Activated naive CD4-positive, alpha-beta T cell treated with anti-CD3 and anti-CD28 coated beads, Interleukin-2, amount 50 U/mL, for 24 hours (primary cell): Measurements from ENCODE around the gene LCN9.
"Not testable (repeated sequence)": the region's sequence is repeated elsewhere in the genome, so short reads cannot be mapped to it uniquely, and the experiment has no call there.

Experiments
- H3K27ac Mint-ChIP-seq: one replicate; pipeline ENCODE4 v1.8.0; 2021; ENCODE audit warnings: mild to moderate bottlenecking, mixed read lengths
- H3K27me3 Mint-ChIP-seq: one replicate; pipeline ENCODE4 v1.8.0; 2021; ENCODE audit warnings: mixed read lengths
- H3K36me3 Mint-ChIP-seq: one replicate; pipeline ENCODE4 v1.8.0; 2021; ENCODE audit warnings: mixed read lengths
- H3K4me1 Mint-ChIP-seq: one replicate; pipeline ENCODE4 v1.8.0; 2021; ENCODE audit warnings: mixed read lengths
- H3K4me3 Mint-ChIP-seq: one replicate; pipeline ENCODE4 v1.8.0; 2021; ENCODE audit warnings: mild to moderate bottlenecking, mixed read lengths
- H3K9me3 Mint-ChIP-seq: one replicate; pipeline ENCODE4 v1.8.0; 2021; ENCODE audit warnings: mixed read lengths

The LCN9 gene

DNA sequence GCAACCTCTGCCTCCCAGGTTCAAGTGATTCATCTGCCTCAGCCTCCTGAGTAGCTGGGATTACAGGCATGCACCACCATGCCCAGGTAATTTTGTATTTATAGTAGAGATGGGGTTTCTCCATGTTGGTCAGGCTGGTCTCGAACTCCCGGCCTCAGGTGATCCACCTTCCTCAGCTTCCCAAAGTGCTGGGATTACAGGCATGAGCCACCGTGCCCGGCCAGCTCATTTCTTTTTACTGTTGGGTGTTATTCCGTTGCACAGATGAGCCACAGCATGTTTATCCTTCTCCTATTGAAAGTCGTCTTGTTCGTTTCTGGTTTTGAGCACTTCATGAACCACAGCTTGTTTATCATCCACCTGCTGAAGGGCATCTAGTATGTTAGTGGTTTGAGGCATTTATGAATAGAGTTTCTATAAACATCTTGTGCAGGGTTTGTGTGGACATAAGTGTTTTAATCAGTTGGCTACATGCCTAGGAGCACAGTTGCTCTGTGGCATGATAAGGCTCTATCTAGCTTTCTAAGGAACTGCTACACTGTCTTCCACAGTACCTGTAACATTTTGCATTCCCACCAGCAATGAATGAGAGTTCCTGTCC, 26.1 kb upstream of the LCN9 start:
- H3K4me1 Mint-ChIP-seq, H3K4me3 Mint-ChIP-seq, H3K9me3 Mint-ChIP-seq, H3K36me3 Mint-ChIP-seq, H3K27ac Mint-ChIP-seq: not testable (repeated sequence)
- peaks cover 20% of the 10 kb centered on the region for H3K27me3 Mint-ChIP-seq

DNA sequence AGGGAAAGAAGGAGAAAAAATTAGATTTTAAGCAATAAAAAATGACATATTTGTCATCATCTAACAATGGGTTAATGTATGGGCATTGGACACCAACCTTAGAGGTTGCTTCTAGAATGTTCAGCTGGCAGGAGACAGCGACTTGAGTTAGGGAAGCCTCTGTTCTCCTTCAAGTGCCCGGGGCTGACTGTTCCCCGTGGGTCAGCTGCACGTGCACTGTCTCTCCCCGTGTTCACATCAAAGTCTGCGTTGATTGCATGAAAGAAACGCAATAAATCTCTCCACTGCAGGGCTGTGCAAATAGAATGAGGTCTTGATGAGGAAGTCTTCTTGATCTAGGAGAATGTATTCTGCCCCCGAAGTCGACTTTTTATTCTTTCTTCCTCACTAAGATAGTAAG, 23.9 kb upstream of the LCN9 start, which contains the start of gene GLT6D1:
GLT6D1 (minus strand) TSS at position 345 of the 400 bp plus-strand sequence. CDS start 353 bp downstream, outside the sequence.
- H3K4me3 Mint-ChIP-seq = no peak within 1 kb of the TSS
- H3K4me1 Mint-ChIP-seq = no peaks in the 10 kb centered on the region
- peaks cover 10% of the 10 kb centered on the region for H3K9me3 Mint-ChIP-seq
- no peak within 1 kb of the TSS for H3K27ac Mint-ChIP-seq
- H3K27me3 Mint-ChIP-seq = peaks cover 19% of the 10 kb centered on the region
- peaks cover 1% of the 10 kb centered on the region for H3K36me3 Mint-ChIP-seq

DNA sequence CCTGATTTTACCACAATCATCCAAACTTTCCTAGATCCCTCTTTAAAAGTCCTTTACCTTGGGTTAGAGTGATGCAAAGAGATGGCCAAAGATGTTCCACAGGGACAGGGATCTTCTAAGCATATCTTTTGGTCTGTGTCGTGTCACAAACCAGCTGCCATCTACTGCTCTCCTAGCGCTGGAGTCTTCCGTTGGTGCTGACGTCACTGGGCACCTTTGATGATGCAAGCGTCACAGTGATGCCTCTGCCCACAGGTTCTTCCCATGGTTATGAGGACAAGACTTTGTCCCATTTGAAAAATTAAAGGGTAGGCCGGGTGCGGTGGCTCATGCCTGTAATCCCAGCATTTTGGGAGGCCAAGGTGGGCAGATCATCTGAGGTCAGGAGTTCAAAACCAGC, 22.1 kb upstream of the LCN9 start:
- no peaks in the 10 kb centered on the region for H3K4me1 Mint-ChIP-seq
- H3K4me3 Mint-ChIP-seq = no peak overlapping the region
- H3K27me3 Mint-ChIP-seq = peaks cover 18% of the 10 kb centered on the region
- H3K36me3 Mint-ChIP-seq = peaks cover 4% of the 10 kb centered on the region
- H3K27ac Mint-ChIP-seq = no peak overlapping the region
- peaks cover 17% of the 10 kb centered on the region for H3K9me3 Mint-ChIP-seq

DNA sequence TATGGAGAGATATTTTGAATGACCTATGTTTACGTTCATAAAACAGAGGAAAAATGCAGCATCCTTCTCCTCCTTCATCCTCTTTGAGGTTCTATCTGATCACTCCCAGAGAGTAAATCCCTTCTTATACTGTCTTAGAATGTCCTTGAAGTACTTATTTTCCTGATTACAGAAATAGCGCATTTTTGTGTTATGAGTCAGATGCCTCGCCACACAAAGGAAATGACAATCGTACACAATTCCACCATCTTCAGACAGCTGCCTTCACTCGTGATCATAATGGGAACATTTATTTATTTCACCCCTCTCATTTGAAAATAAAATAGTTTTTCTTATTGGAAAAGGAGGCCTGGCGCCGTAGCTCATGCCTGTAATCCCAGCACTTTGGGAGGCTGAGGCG, 21.4 kb upstream of the LCN9 start:
- Mint-ChIP-seq H3K4me1 (no peaks in the 10 kb centered on the region), H3K4me3 (no peak overlapping the region), H3K9me3 (peaks cover 17% of the 10 kb centered on the region), H3K27me3 (peaks cover 16% of the 10 kb centered on the region), H3K36me3 (peaks cover 6% of the 10 kb centered on the region), H3K27ac (no peak overlapping the region)

DNA sequence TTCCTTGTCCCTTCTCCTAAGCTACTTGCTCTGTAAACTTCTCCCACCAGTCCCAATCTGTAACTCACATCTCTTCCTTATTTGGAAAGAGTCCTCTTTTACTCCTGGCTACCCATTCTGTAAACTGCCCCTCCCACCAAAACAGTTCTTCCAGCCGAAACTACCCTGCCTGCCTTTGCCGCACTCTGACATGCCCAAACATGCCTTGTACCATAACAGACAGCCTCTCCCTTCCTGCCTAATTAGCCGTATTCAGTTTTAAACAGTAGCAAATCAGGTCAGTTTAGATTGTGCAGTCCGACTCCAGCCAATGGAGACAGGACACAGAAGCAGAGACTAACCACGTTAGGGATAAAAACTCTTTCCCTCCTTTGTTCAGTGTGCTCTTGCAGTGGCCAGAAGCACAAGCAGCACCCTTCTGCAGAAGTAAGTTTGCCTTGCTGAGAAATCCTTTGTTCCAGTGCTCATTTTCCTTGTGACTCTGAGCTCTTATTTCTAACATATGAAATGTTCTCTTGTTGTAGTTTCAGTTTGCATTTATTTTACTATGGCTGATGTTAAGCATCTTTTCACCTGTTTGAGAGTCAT, 18.4 kb upstream of the LCN9 start:
- peaks cover 9% of the 10 kb centered on the region for H3K27me3 Mint-ChIP-seq
- H3K27ac Mint-ChIP-seq = no peak overlapping the region
- peaks cover 6% of the 10 kb centered on the region for H3K36me3 Mint-ChIP-seq
- peaks cover 28% of the 10 kb centered on the region for H3K9me3 Mint-ChIP-seq
- H3K4me1 Mint-ChIP-seq = no peaks in the 10 kb centered on the region
- no peak overlapping the region for H3K4me3 Mint-ChIP-seq

DNA sequence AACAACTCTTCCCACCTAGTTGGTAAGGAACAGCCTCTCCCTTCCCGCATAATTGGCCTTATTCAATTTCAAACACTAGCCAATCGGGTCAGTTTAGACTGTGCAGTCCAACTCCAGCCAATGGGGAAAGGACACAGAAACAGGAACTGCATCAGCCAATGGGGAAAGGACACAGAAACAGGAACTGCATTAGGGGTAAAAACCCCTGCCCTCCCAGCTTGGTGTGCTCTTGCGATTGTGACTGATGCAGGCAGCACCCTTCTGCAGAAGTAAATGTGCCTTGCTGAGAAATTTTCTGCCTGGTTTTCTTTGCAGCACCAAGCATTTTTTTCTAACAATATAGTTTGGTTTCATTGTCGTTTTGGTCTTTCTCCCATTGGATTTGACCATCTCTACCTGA, 15.2 kb upstream of the LCN9 start:
- Mint-ChIP-seq H3K27ac (no peak overlapping the region), H3K36me3 (peaks cover 4% of the 10 kb centered on the region), H3K4me3 (no peak overlapping the region), H3K9me3 (peaks cover 33% of the 10 kb centered on the region), H3K27me3 (peaks cover 7% of the 10 kb centered on the region), H3K4me1 (no peaks in the 10 kb centered on the region)

DNA sequence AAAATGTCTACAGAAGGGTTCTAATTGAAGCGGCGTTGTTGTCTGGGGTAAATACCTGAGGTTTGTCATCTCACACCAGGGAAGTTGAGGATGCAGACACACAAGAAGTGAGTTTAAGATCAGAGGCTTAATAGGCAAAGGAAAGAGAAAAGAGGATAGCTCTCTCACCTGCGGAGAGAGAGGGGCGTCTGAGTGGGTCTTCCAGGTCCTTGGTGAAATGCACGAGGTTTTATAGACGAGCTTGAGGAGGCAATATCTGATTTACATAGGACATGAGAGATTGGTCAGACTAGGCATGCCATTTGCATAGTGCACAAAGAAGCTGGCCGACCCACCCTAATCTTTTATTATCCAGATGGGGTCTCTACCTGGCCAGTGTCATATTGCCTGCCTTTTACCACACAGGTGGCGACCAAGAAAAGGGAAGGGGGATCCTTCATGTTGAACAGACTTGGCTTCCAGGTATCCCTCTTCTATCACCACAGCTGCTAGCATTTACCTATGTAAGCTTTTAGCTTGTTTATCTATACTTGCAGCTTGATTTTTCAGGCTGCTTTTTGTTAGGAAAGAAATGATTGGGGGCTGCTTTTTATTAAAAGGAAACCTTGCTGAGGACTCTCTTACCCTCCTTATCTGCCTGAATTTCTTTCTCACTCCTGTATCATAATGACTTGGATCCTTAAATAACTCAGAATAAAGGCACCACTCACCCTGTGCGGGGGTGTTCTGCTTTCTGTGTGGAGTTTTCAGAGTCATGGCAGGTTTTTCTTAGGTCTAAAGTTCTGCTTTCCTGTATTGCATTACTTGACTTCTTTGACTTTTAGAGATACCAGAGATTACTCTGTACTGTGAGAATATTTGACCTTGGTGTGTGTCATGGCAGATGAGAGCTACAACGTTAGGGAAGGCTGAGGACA, 14.4 kb upstream of the LCN9 start:
- Mint-ChIP-seq H3K36me3 (peaks cover 4% of the 10 kb centered on the region), H3K4me1 (no peaks in the 10 kb centered on the region), H3K27me3 (peaks cover 6% of the 10 kb centered on the region), H3K27ac (no peak overlapping the region), H3K4me3 (no peak overlapping the region), H3K9me3 (peaks cover 26% of the 10 kb centered on the region)

DNA sequence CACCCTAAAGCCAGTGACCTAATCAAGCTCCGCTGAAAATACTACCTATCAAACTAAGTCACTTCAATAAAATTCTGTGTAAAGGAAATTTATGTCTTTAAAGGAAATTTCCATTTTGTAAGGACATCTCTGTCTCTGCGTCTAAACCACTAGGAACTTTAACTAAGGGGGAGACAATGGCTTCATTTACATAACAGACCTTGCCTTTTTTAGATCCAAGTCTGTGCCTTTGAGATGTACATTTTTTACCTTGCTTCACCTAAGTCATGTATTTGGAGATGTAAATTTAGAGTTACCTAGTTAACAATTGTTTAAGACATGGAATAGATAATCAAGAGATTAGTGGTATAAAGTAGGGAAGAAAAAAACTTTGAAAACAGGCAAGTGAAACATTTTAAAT, 13.6 kb upstream of the LCN9 start:
- peaks cover 6% of the 10 kb centered on the region for H3K27me3 Mint-ChIP-seq
- H3K9me3 Mint-ChIP-seq = peaks cover 23% of the 10 kb centered on the region
- H3K36me3 Mint-ChIP-seq = peaks cover 4% of the 10 kb centered on the region
- H3K4me1 Mint-ChIP-seq = no peaks in the 10 kb centered on the region
- H3K4me3 Mint-ChIP-seq = no peak overlapping the region
- H3K27ac Mint-ChIP-seq = no peak overlapping the region

DNA sequence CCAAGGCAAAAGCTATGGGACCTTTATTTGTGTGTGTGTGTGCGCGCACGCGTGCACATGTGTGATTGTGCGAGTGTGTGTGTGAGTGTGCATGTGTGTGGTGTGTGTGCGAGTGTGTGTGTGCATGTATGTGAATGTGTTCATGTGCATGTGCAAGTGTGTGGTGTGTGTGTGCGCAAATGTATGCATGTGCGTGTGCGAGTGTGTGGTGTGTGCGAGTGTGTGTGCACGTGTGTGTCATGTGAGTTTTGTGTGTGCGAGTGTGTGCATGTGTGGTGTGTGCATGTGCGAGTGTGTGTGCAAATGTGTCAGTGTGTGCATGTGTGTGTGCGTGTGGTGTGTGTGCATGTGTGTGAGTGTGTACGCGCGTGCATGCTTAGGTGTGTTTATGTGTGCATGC, 12.7 kb upstream of the LCN9 start:
- Mint-ChIP-seq H3K4me1 (no peaks in the 10 kb centered on the region), H3K9me3 (peaks cover 19% of the 10 kb centered on the region), H3K36me3 (peaks cover 3% of the 10 kb centered on the region), H3K27ac (no peak overlapping the region), H3K27me3 (peaks cover 6% of the 10 kb centered on the region), H3K4me3 (no peak overlapping the region)

DNA sequence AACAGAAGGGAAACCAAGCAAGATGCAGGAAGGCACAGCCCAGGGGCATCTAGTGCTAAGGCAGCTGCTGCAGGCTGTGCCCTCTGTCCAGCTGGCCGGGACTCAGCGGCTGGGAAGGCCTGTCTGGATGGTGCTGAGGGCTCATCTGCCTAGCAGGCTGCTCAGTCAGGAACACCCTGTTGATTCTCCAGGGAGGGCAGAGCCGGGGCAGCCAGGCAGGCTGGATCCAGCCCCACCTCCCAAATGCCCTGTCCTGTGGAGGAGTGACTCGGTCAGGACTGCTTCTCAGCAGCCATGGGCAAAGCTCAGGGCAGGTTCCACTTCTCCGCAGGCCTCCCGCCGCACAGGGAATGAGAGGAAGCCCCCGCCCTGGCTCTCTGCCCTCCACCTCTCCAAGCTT, 7.8 kb upstream of the LCN9 start:
- no peak overlapping the region for H3K27ac Mint-ChIP-seq
- H3K4me1 Mint-ChIP-seq = no peaks in the 10 kb centered on the region
- no peaks in the 10 kb centered on the region for H3K36me3 Mint-ChIP-seq
- no peak overlapping the region for H3K4me3 Mint-ChIP-seq
- peaks cover 2% of the 10 kb centered on the region for H3K9me3 Mint-ChIP-seq
- H3K27me3 Mint-ChIP-seq = peaks cover 3% of the 10 kb centered on the region

DNA sequence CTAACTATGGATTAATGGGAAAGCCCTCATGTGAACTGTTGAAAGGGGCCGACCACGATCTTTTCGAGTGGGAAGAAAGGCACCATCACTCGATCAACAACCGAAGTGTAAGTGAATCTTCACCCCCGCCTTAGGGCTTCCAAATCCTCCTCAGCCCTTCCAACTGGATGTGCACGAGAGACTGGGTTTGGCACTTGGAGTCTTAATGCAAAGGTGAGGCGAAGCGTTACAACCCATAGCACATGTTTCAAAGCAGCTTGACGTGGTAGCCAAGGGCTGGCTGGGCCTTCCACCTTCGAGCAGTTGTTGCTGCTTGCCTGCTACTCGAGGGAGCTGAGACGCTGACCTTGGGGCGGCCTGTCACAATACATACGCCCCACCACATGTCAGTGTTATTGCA, 5.7 kb upstream of the LCN9 start:
- Mint-ChIP-seq H3K27ac (no peak overlapping the region), H3K27me3 (peaks cover 1% of the 10 kb centered on the region), H3K4me3 (no peak overlapping the region), H3K4me1 (no peaks in the 10 kb centered on the region), H3K36me3 (no peaks in the 10 kb centered on the region), H3K9me3 (no peaks in the 10 kb centered on the region)

DNA sequence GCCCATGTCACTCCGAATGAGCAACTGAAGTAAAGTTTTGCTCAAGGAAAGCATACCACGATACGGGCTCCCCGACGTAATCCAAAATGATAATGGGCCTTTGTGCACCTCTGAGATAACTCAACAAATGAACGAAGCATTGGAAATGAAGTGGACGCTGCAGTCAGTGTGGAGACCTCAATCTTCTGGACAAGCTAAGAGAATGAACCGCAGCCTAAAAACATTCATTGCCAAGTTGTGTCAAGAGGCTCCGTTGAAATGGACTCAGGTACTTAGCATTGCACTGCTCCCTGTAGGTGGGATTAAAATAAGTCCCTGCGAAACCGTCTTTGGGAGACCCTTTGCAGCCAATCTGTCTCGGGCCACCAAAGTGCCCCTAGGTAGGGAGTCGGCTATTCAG, 3.9 kb upstream of the LCN9 start:
- Mint-ChIP-seq H3K36me3 (no peaks in the 10 kb centered on the region), H3K27ac (no peak overlapping the region), H3K4me3 (no peak overlapping the region), H3K4me1 (no peaks in the 10 kb centered on the region), H3K9me3 (no peaks in the 10 kb centered on the region), H3K27me3 (no peaks in the 10 kb centered on the region)

DNA sequence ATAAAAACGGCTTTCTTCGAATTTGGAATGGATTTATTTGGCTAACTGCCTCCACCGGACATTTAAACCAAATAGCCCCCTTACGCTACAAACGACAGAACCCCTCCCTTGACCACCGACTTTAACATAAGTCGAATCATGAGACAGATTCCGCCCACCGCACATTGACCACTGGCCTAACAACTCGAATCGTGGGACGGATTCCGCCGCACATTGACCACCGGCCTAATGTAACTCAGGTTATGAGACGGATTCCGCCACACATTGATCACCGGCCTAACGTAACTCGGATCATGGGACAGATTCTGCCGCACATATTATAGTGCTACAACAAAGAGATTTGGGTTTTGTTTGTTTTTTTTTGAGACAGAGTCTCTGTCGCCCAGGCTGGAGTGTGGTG, 2.7 kb upstream of the LCN9 start:
- Mint-ChIP-seq H3K27ac (no peak overlapping the region), H3K27me3 (no peaks in the 10 kb centered on the region), H3K4me3 (no peak overlapping the region), H3K36me3 (no peaks in the 10 kb centered on the region), H3K4me1 (no peaks in the 10 kb centered on the region), H3K9me3 (no peaks in the 10 kb centered on the region)

DNA sequence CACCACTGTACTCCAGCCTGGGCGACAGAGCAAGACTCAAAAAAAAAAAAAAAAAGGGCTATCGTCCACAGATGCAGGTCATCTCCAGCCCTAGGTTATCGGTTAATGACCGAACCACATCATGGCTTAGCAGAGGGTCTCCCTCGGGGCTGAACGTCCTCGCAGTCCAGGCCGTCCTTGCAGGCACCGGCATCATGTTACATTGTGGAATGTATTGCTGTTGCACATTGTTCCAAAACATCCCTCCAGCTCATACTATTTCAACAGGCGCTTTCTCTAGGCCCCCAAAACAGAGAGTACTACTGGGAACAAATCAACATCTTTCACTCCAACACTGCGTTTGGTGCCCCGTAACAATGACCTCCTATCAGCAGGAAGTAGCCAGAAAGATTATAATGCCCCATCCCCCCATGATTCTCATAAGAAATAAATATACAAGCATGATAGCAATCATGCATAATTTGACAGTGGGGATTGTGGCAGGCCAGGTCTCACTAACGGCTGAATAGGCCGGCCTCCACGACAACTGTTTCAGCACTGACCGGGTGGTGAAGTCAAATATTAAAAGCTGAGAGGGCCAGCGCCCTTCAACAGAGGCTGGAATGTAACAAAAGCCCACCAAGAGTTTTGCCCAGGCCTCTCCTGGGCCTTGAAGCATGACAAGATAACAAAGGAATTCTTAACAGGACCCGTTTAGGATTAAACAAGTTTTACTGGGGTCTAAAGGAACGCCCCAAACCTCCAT, 1.1 kb upstream of the LCN9 start:
- H3K27me3 Mint-ChIP-seq = no peaks in the 10 kb centered on the region

DNA sequence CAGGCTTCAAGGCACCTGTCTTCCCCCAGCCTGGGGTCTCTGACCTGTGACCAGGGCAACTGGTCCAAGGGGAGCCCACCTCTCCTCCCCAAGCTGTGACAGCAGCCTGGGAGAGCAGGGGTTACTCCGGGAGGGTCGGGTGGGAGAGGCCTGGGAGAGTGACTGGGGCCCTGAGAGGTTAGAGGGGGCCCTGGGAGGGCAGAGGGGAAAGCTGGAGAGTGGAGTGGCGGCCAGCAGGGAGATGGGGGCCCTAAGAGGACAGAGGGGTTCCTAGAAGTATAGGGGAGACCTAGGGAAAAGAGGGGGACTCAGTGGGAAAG, 302 bp downstream of the LCN9 start:
- Mint-ChIP-seq H3K9me3 (no peaks in the 10 kb centered on the region), H3K4me3 (no peak overlapping the region), H3K27ac (no peak overlapping the region), H3K36me3 (no peaks in the 10 kb centered on the region), H3K4me1 (no peaks in the 10 kb centered on the region), H3K27me3 (no peaks in the 10 kb centered on the region)

More for the DNA sequence above, 1.1 kb upstream of the LCN9 start:
- H3K4me3 Mint-ChIP-seq = no peak overlapping the region
- H3K36me3 Mint-ChIP-seq = no peaks in the 10 kb centered on the region
- no peak overlapping the region for H3K27ac Mint-ChIP-seq
- no peaks in the 10 kb centered on the region for H3K4me1 Mint-ChIP-seq
- no peaks in the 10 kb centered on the region for H3K9me3 Mint-ChIP-seq

DNA sequence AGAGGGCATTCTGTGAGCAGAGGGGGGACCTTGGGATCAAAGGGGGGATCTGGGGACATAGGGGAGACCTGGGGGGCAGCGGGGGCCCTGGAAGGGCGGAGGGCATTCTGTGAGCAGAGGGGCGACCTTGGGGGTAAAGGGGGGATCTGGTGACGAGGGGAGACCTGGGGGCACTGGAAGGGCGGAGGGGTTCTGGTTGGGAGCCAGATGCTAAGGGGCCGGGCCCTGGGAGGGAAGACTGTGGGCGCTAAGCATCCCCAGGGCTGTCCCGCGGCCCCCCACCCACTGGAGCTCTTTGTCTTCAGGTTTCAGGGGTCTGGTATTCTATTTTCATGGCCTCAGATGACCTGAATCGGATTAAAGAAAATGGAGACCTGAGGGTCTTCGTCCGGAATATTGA, 748 bp downstream of the LCN9 start:
- Mint-ChIP-seq H3K4me1 (no peaks in the 10 kb centered on the region), H3K27me3 (no peaks in the 10 kb centered on the region), H3K9me3 (no peaks in the 10 kb centered on the region), H3K27ac (no peak overlapping the region), H3K36me3 (no peaks in the 10 kb centered on the region), H3K4me3 (no peak overlapping the region)
